Measurements from ENCODE around the gene TMEM167A. TPM values are rescaled to one million over a fixed set of nuclear protein-coding genes. Genes with fewer than 3 reads are reported as not detected.

TMEM167A gene
- total RNA-seq, 2 donors from 2014 or later = 31.7 to 50.1 TPM

GRCh38 chr5:83006683-83007283 lies 70.4 kb downstream of the TMEM167A start:
- no peaks in the 10 kb centered on the region for H3K9me3 ChIP-seq
- TF ChIP-seq CTCF (IDR thresholded peaks at IDR 0.05) = no peak
- H3K27me3 ChIP-seq = no peaks in the 10 kb centered on the region
- no peak overlapping the region for H3K27ac ChIP-seq
- H3K36me3 ChIP-seq = no peaks in the 10 kb centered on the region
- H3K4me1 ChIP-seq = no peaks in the 10 kb centered on the region
- DNase-seq (ENCODE audit: low spot score) = no peak
- H3K4me3 ChIP-seq = no peak overlapping the region

- Histone ChIP-seq H3K4me3 (no peak overlapping the region), H3K9me3 (no peaks in the 10 kb centered on the region), H3K36me3 (no peaks in the 10 kb centered on the region), H3K27me3 (no peaks in the 10 kb centered on the region), H3K4me1 (no peaks in the 10 kb centered on the region), H3K27ac (no peak overlapping the region)
- no peak for DNase-seq (ENCODE audit: low spot score)
- TF ChIP-seq CTCF (IDR thresholded peaks at IDR 0.05) = no peak
Observed at GRCh38 chr5:83003791-83004190, 73.4 kb downstream of the TMEM167A start.

Other genes starting within 250 kb of the TMEM167A start
- gene XRCC4, start 153 bp upstream of the TMEM167A start, total RNA-seq = 1 to 10 TPM; 6.4 to 6.8 TPM

Data from right atrium auricular region (tissue), 2 donors.